ENCODE results near the gene ARL4C. TPM values are rescaled to one million over a fixed set of nuclear protein-coding genes. Genes with fewer than 3 reads are reported as not detected.
A peak's percentile ranks its signal among the peaks of the same experiment; 100 is the strongest.

Gene ARL4C
- total and polyA plus RNA-seq, 2 experiments from 2014 or later, result 15.9 to 30.0 TPM

- H3K4me1 ChIP-seq (ENCODE audit: insufficient read depth), result peaks cover 5% of the 10 kb centered on the region
- H4K20me1 ChIP-seq (ENCODE audit: insufficient read depth, poor library complexity, severe bottlenecking), result no peaks in the 10 kb centered on the region
- H3K4me3 ChIP-seq, result no peak overlapping the region
- no peaks in the 10 kb centered on the region for H3K36me3 ChIP-seq (replicated peaks; ENCODE audit: insufficient read depth, low read depth)
- H3K27me3 ChIP-seq, result no peaks in the 10 kb centered on the region
- no peak overlapping the region for H3K27ac ChIP-seq
- H3K9me2 ChIP-seq (replicated peaks; ENCODE audit: insufficient read depth), result no peaks in the 10 kb centered on the region
- TF ChIP-seq EZH2 (IDR thresholded peaks at IDR 0.05; ENCODE audit: borderline replicate concordance) (no peak), EZH2phosphoT487 (IDR thresholded peaks at IDR 0.05; ENCODE audit: low read depth, severe bottlenecking, unreplicated experiment) (no peak), CTCF (IDR thresholded peaks at IDR 0.05; ENCODE audit: poor library complexity) (no peak)
- H2AFZ ChIP-seq, result no peak overlapping the region
- H3K79me2 ChIP-seq, result no peaks in the 10 kb centered on the region
- WGBS (ENCODE audit: low lambda C conversion rate, missing lambda C conversion rate), result 70% methylated on average over 7 of the region's 7 CpGs
- no peaks in the 10 kb centered on the region for H3K9me3 ChIP-seq (ENCODE audit: low read depth)
- no peak overlapping the region for H3K4me2 ChIP-seq
- DNase-seq (ENCODE audit: low spot score), result no peak
These were observed 27.5 kb downstream of the ARL4C start for GRCh38 chr2:234469251-234469845.

GRCh38 chr2:234468503-234468902 is 28.4 kb downstream of the ARL4C start:
- Histone ChIP-seq H2AFZ (no peak overlapping the region), H3K4me3 (no peak overlapping the region), H3K9me3 (ENCODE audit: low read depth) (no peaks in the 10 kb centered on the region), H4K20me1 (ENCODE audit: insufficient read depth, poor library complexity, severe bottlenecking) (no peaks in the 10 kb centered on the region), H3K4me1 (ENCODE audit: insufficient read depth) (peaks cover 11% of the 10 kb centered on the region), H3K27ac (no peak overlapping the region), H3K27me3 (no peaks in the 10 kb centered on the region), H3K4me2 (no peak overlapping the region), H3K79me2 (no peaks in the 10 kb centered on the region), H3K9me2 (replicated peaks; ENCODE audit: insufficient read depth) (no peaks in the 10 kb centered on the region), H3K36me3 (replicated peaks; ENCODE audit: insufficient read depth, low read depth) (no peaks in the 10 kb centered on the region)
- TF ChIP-seq CTCF (IDR thresholded peaks at IDR 0.05; ENCODE audit: poor library complexity), result no peak
- no peak for TF ChIP-seq EZH2 (IDR thresholded peaks at IDR 0.05; ENCODE audit: borderline replicate concordance)
- no peak for TF ChIP-seq EZH2phosphoT487 (IDR thresholded peaks at IDR 0.05; ENCODE audit: low read depth, severe bottlenecking, unreplicated experiment)
- DNase-seq (ENCODE audit: low spot score), result no peak
- 62% methylated on average over 5 of the region's 5 CpGs for WGBS (ENCODE audit: low lambda C conversion rate, missing lambda C conversion rate)

GRCh38 chr2:234467289-234467688 is 29.6 kb downstream of the ARL4C start:
- Histone ChIP-seq H3K4me1 (ENCODE audit: insufficient read depth) (peaks cover 14% of the 10 kb centered on the region), H4K20me1 (ENCODE audit: insufficient read depth, poor library complexity, severe bottlenecking) (no peaks in the 10 kb centered on the region), H3K4me3 (no peak overlapping the region), H3K79me2 (no peaks in the 10 kb centered on the region), H3K27ac (no peak overlapping the region), H3K9me3 (ENCODE audit: low read depth) (no peaks in the 10 kb centered on the region), H3K36me3 (replicated peaks; ENCODE audit: insufficient read depth, low read depth) (no peaks in the 10 kb centered on the region), H3K27me3 (no peaks in the 10 kb centered on the region), H3K4me2 (no peak overlapping the region), H2AFZ (no peak overlapping the region), H3K9me2 (replicated peaks; ENCODE audit: insufficient read depth) (no peaks in the 10 kb centered on the region)
- no peak for DNase-seq (ENCODE audit: low spot score)
- 79% methylated on average over 4 of the region's 4 CpGs for WGBS (ENCODE audit: low lambda C conversion rate, missing lambda C conversion rate)
- no peak for TF ChIP-seq EZH2phosphoT487 (IDR thresholded peaks at IDR 0.05; ENCODE audit: low read depth, severe bottlenecking, unreplicated experiment)

GRCh38 chr2:234464291-234464645 is 32.6 kb downstream of the ARL4C start:
- Histone ChIP-seq H3K9me3 (ENCODE audit: low read depth) (no peaks in the 10 kb centered on the region), H3K27me3 (no peaks in the 10 kb centered on the region), H3K4me1 (ENCODE audit: insufficient read depth) (peaks cover 17% of the 10 kb centered on the region), H3K27ac (peak overlapping the region; percentile 71), H3K4me3 (no peak overlapping the region), H3K9me2 (replicated peaks; ENCODE audit: insufficient read depth) (no peaks in the 10 kb centered on the region), H4K20me1 (ENCODE audit: insufficient read depth, poor library complexity, severe bottlenecking) (no peaks in the 10 kb centered on the region), H3K79me2 (no peaks in the 10 kb centered on the region), H3K36me3 (replicated peaks; ENCODE audit: insufficient read depth, low read depth) (no peaks in the 10 kb centered on the region), H2AFZ (no peak overlapping the region), H3K4me2 (peak overlapping the region; percentile 62)
- DNase-seq (ENCODE audit: low spot score), result no peak
- TF ChIP-seq CTCF (IDR thresholded peaks at IDR 0.05; ENCODE audit: poor library complexity) (no peak), EZH2 (IDR thresholded peaks at IDR 0.05; ENCODE audit: borderline replicate concordance) (no peak), EZH2phosphoT487 (IDR thresholded peaks at IDR 0.05; ENCODE audit: low read depth, severe bottlenecking, unreplicated experiment) (no peak)
- whole genome bisulfite sequencing (ENCODE audit: low lambda C conversion rate, missing lambda C conversion rate), result 78% methylated on average over 9 of the region's 9 CpGs

Measured in hepatocyte (in vitro differentiated cells).